Measurements from ENCODE around the gene TRIO.
A peak's percentile ranks its signal among the peaks of the same experiment; 100 is the strongest.

Gene TRIO

DNA sequence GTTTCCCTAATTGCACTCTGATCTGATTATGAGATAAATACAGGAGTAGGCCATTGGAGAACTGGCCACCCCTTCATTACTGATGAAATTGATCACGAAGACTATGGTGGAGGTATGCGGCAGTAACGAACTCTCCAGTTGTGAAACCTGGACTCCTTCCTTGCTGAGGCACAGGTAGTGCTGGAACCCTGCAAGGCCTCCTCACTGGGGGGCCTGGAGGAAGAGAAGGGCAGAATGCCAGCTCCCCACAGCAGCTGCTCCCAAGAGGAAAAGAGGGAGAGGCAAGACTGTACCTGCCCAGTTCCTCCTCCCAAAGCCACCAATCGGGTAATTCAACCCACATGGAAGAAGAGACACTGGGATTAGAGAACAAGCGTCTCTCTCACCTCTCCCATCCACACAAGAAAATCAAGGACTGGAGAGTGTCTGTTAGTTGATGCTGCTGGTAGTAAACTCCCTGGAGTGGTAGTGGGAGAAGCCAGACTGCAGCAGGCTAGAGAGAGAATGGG, 19.1 kb upstream of the TRIO start:
- no peak for DNase-seq

- DNase-seq = no peak
These were observed 17.9 kb upstream of the TRIO start for GRCh38 chr5:14125262-14125661.

DNA sequence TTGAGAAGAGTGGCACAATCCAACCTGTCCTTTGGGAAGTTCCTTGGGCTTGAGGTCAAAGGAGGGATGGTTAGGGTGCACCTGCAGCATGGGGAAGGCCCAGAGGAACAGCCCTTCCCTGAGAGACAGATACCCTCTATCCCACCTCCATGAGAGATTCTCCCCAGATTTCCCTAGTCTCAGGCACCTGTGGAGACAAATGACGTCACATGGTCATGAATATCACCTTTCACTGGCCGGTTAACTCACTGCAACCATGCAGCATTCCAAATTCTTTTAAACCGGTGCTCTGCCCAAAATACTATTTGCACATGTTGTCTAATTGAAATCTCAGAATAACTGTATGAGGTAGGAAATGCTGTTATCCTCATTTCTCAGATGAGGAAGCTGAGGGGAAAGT, 15.6 kb upstream of the TRIO start:
- no peak for DNase-seq

DNA sequence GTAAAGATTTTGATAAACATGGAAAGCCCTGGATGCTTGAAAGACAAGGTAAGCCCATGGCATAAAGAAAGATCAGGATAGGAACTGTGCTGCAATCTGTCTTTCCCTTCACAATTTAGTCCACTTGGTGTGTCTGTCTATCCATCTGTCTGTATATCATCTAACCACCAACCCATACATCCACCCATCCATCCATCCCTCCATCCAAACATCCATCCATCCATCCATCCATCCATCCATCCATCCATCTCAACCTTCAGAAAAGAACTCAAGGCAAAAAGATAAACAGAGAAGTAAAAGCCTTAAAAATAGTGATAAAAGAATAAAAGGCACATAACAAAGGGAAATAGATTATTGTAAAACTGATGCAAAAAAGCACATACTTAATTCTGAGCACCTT, 15.1 kb upstream of the TRIO start:
- no peak for DNase-seq

- no peak for DNase-seq
These were observed 14.0 kb upstream of the TRIO start for GRCh38 chr5:14129123-14129522.

GRCh38 chr5:14131855-14132503, 11.2 kb upstream of the TRIO start:
- no peak for DNase-seq

DNA sequence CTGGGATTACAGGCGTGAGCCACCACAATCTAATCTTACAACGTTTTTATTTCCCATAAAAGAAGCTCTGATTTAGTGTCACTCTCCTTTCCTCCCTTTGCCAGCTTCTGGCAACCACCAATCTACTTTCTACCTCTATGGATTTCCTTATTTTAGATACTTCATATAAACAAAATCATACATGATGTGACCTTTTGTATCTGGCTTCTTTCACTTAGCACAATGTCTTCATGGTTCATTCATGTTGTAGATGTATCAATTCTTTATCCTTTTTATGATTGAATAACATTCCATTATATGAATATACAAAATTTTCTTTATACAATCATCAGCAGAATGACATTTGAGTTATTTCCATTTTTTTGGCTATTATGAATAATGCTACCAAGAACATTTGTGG, 9.7 kb upstream of the TRIO start:
- no peak for DNase-seq

- DNase-seq = no peak
These were observed 9.1 kb upstream of the TRIO start for GRCh38 chr5:14134083-14134482.

- DNase-seq = no peak
These were observed 8.4 kb upstream of the TRIO start for GRCh38 chr5:14134771-14135170.

DNA sequence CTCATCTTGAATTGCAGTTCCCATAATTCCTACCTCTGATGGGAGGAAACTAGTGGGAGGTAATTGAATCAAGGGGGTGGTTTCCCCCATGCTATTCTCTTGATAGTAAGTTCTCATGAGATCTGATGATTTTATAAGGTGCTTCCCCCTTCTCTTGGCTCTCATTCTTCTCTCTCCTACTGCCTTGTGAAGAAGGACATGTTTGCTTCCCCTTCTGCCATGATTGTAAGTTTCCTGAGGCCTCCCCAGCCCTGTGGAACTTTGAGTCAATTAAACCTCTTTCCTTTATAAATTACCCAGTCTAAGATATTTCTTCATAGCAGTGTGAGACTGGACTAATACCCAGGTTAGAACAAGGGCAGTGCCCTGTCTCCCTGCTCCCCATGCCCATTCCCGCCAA, 7.5 kb upstream of the TRIO start:
- no peak for DNase-seq

DNA sequence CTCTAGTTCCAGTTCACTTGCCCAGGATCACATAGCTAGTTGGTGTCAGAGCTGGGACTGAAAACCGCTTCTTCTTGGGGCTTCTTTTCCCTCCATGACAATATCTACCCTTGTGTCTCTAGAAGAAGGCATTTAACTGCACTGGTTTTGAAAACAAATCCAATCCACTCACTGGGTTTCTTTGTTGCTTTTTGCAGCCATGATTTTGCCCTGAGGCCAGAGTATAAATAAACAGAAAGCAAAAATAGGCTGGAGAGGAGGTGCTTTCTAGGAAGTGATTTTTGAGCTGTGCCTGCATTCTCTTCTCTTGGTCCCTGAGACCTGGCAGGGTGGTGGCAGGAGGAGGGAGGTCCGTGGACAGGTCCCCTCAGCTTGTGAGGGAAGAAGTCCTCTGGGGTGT, 6.9 kb upstream of the TRIO start:
- no peak for DNase-seq

- DNase-seq = no peak
These were observed 4.3 kb upstream of the TRIO start for GRCh38 chr5:14138608-14139540.

- no peak for DNase-seq
These were observed 1.4 kb upstream of the TRIO start for GRCh38 chr5:14141764-14142163.

- DNase-seq = no peak
These were observed 828 bp upstream of the TRIO start for GRCh38 chr5:14142202-14142826.

- DNase-seq = no peak
These were observed 351 bp downstream of the TRIO start for GRCh38 chr5:14143546-14143840.

DNA sequence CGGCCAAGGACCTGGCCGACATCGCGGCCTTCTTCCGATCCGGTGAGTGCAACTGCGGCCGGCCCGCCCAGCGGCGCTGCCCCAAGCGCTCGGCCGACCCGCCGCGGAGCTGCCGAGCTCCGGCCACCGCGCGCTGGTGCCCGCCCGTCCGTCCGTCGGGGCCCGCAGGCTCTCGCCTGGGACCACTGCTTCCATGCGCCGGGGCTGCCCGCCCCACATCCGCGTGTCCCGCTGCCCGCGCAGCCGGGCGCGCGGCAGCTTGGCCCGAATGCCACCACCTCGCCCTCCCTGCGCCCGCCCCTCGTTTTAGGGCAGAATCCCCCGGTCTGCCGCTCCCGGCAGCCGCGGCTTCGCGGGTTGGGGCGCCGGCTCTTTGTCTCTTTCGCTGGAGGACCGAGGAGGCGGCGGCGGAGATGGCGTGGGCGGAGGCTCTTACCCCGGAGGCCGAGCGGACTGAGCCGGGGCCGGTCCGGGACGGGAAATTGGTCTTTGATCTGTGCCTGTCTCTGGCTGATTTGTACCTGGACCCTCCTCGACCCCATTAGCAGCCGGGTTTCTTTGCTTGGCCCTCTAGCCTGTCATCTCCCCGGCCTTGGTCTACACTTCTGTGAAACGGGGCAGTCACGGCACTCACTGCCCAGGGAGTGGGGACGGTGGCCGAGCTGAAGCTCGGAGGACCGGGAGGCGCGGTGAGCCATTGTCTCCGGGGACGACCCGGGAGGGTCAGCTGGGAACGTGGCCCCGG, 871 bp downstream of the TRIO start:
- DNase-seq = no peak

DNA sequence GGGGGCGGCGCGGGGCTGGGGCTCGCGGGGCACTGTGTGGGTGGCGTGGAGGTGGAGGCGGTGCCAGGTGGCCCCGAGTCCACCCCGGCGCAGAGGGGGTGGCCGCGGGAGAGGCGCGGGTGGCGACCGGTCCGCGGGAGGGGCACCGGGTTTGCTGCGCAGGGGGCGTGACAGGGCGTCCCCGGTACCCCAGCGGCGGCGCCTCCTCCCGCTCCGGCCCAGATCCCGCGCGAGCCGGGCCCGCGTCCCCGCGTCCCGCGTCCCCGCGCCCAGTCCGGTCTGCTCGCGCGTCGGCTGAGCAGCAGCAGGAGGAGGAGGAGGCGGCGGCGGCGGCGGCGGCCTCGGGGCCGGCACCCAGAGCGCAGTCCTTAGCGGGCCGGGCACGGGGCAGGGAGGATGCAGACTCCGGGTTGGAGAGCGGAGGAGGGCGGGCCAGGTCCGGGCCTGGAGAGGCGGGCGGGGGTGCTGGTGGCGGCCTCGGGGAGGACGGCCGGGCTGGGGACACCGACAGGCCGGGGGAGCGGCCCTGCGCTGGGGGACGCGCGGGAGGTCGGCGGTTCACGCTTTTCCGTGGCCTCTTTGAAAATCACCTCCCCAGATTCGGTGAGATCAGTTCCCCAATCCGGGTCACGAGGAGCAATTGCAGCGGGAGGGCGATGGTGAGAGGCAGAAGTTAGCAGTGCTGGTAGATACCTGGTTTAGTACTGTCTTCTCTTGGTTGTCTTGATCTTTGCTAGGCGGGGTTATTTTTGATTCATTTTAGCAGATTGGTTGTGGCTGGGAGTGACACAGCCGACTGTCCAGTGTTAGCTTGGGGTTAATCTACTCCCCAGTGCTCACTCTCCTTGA, 1.7 kb downstream of the TRIO start:
- DNase-seq = peak; percentile 56

GRCh38 chr5:14145435-14146334, 2.5 kb downstream of the TRIO start:
- no peak for DNase-seq

DNA sequence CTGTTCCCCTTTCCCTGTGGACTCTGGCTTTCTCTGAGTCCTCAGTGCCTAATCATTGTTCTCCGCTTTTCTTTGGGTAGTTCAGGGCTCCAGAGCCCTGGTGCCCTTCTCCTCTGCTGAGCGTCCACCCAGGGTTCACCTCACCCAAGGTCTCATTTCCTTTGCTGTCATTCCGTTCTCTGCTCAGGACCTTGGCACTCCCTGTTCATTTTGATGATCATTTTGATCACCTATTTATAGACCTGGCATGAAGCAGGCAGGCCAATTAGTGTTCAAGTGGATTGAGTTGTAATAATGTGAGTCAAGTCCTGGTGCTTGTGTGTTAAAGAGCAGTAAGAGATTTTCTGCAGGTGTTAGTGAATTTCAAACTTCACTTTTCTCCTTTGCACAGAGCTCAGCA, 3.6 kb downstream of the TRIO start:
- no peak for DNase-seq

GRCh38 chr5:14147210-14147609, 4.1 kb downstream of the TRIO start:
- DNase-seq = no peak

GRCh38 chr5:14148483-14148882, 5.3 kb downstream of the TRIO start:
- DNase-seq = no peak
